Measurements from ENCODE around the gene TSPAN18.

DNA sequence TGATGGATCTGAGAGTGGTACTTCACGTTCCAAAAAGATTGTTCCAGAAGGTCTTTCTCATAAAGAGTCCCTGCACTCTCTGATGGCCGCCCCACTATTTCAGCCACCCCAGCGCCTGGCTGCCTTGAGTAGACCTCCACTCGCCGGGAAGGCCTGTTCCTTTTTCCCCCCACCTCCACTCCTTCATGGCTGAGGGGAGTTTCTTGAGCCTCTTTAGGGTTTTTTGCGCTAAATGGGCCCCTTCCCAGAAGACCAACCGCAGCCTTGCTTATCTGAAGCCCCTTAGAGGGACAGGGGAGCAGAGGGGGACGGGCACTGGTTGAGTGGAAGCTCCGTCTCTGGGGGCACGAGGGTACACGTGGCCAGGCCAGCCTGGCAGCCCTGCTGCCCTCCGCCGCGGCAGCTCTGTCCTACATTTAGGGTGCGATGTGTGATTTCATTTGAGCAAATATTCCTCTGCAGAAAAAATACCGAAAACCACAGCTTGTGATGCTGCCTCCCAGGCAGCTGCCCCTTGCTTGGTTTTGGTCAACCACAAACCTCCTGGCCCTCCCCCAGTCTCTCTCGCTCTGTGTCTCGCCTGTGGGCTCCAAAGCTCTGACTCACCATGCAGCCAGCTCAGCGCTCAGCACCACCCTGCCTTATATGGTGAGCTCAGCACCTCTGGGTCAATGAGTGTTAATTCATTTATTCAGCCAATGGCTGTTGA is 135.2 kb downstream of the TSPAN18 start:
- TF ChIP-seq CTCF (IDR thresholded peaks at IDR 0.05): no peak
- no peak for TF ChIP-seq POLR2A (IDR thresholded peaks at IDR 0.05)
